ENCODE results near the gene USP17L24. TPM values are rescaled to one million over a fixed set of nuclear protein-coding genes. Genes with fewer than 3 reads are reported as not detected.
"Not testable (repeated sequence)": the region's sequence is repeated elsewhere in the genome, so short reads cannot be mapped to it uniquely, and the experiment has no call there.

Gene USP17L24, protein sequence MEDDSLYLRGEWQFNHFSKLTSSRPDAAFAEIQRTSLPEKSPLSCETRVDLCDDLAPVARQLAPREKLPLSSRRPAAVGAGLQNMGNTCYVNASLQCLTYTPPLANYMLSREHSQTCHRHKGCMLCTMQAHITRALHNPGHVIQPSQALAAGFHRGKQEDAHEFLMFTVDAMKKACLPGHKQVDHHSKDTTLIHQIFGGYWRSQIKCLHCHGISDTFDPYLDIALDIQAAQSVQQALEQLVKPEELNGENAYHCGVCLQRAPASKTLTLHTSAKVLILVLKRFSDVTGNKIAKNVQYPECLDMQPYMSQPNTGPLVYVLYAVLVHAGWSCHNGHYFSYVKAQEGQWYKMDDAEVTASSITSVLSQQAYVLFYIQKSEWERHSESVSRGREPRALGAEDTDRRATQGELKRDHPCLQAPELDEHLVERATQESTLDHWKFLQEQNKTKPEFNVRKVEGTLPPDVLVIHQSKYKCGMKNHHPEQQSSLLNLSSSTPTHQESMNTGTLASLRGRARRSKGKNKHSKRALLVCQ
- total RNA-seq (2021; ENCODE audit: unreplicated experiment) (not detected), Bru-seq, nascent RNA (not detected), BruChase-seq, experiment 1, labeled RNA remaining after a 2-hour chase (not detected), BruChase-seq, experiment 2, labeled RNA remaining after a 6-hour chase (not detected)
- polyA plus RNA-seq (2012; ENCODE audit: insufficient read length): not detected
- long read RNA-seq: 0 reads

DNA sequence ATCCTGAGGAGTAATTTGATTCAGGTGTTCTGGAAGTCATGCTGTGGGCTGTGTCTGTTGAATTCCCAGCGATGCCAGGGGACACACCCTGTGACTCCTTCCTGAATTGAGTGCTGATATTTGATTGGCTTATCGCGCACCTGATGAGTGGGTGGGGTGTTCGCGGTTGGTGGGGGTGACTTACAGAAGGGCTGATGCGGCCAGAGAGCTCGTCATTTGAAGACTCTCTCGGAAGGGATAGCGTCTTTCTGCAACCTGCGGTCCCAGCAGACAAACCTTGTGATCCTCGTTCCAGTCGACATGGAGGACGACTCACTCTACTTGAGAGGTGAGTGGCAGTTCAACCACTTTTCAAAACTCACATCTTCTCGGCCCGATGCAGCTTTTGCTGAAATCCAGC is at the start of gene USP17L24:
TSS of gene USP17L24 (plus strand) at position 301 of the 400 bp plus-strand sequence. CDS start at position 301, 0 bp downstream.
- H3K36me3 ChIP-seq (ENCODE audit: control insufficient read depth, insufficient read depth, low read length); H3K4me3 ChIP-seq (ENCODE audit: low read depth in 2 of 2, low read length in 2 of 2); intact Hi-C loops (cut with micrococcal nuclease; ENCODE audit: unreplicated experiment); in situ Hi-C loops (cut with HindIII; ENCODE audit: low pct_unique_long_range_greater_than_20kb, low sequenced_read_pairs); H3K27me3 ChIP-seq (ENCODE audit: control insufficient read depth, insufficient read depth, low read length); POLR2A ChIA-PET; H3K4me1 ChIP-seq (ENCODE audit: control insufficient read depth, insufficient read depth, low read length); BruUV-seq (replicated peaks); ATAC-seq; CTCF ChIA-PET; H3K27ac ChIP-seq (ENCODE audit: low read length); DNase-seq (ENCODE audit: low read depth, low spot score); H3K9me3 ChIP-seq (ENCODE audit: control insufficient read depth, insufficient read depth, low read depth, low read length): not testable (repeated sequence)

- in situ Hi-C loops (cut with HindIII; ENCODE audit: low pct_unique_long_range_greater_than_20kb, low sequenced_read_pairs); ATAC-seq; CTCF ChIA-PET: not testable (repeated sequence)
Observed at GRCh38 chr4:9324191-9324590, 774 bp upstream of the USP17L24 start.

GRCh38 chr4:9329611-9330010 is 4.6 kb downstream of the USP17L24 start, which contains the start of gene USP17L25:
USP17L25 (plus strand) TSS chr4:9329911; CDS start chr4:9329911, 0 bp downstream.
- intact Hi-C loops (cut with micrococcal nuclease; ENCODE audit: unreplicated experiment); H3K4me3 ChIP-seq (ENCODE audit: low read depth in 2 of 2, low read length in 2 of 2); H3K27me3 ChIP-seq (ENCODE audit: control insufficient read depth, insufficient read depth, low read length); CTCF ChIA-PET; POLR2A ChIA-PET; BruUV-seq (replicated peaks); ATAC-seq; DNase-seq (ENCODE audit: low read depth, low spot score); H3K27ac ChIP-seq (ENCODE audit: low read length); H3K9me3 ChIP-seq (ENCODE audit: control insufficient read depth, insufficient read depth, low read depth, low read length); H3K36me3 ChIP-seq (ENCODE audit: control insufficient read depth, insufficient read depth, low read length); H3K4me1 ChIP-seq (ENCODE audit: control insufficient read depth, insufficient read depth, low read length); in situ Hi-C loops (cut with HindIII; ENCODE audit: low pct_unique_long_range_greater_than_20kb, low sequenced_read_pairs): not testable (repeated sequence)

More at GRCh38 chr4:9324191-9324590, 774 bp upstream of the USP17L24 start:
- H3K9me3 ChIP-seq (ENCODE audit: control insufficient read depth, insufficient read depth, low read depth, low read length); POLR2A ChIA-PET; H3K4me3 ChIP-seq (ENCODE audit: low read depth in 2 of 2, low read length in 2 of 2); H3K27ac ChIP-seq (ENCODE audit: low read length); BruUV-seq (replicated peaks); H3K36me3 ChIP-seq (ENCODE audit: control insufficient read depth, insufficient read depth, low read length); H3K4me1 ChIP-seq (ENCODE audit: control insufficient read depth, insufficient read depth, low read length); H3K27me3 ChIP-seq (ENCODE audit: control insufficient read depth, insufficient read depth, low read length); DNase-seq (ENCODE audit: low read depth, low spot score); intact Hi-C loops (cut with micrococcal nuclease; ENCODE audit: unreplicated experiment): not testable (repeated sequence)

- intact Hi-C loops (cut with micrococcal nuclease; ENCODE audit: unreplicated experiment); BruUV-seq (replicated peaks); H3K4me3 ChIP-seq (ENCODE audit: low read depth in 2 of 2, low read length in 2 of 2); H3K4me1 ChIP-seq (ENCODE audit: control insufficient read depth, insufficient read depth, low read length); H3K9me3 ChIP-seq (ENCODE audit: control insufficient read depth, insufficient read depth, low read depth, low read length); H3K27ac ChIP-seq (ENCODE audit: low read length); DNase-seq (ENCODE audit: low read depth, low spot score); in situ Hi-C loops (cut with HindIII; ENCODE audit: low pct_unique_long_range_greater_than_20kb, low sequenced_read_pairs); POLR2A ChIA-PET; H3K27me3 ChIP-seq (ENCODE audit: control insufficient read depth, insufficient read depth, low read length); ATAC-seq; H3K36me3 ChIP-seq (ENCODE audit: control insufficient read depth, insufficient read depth, low read length); CTCF ChIA-PET: not testable (repeated sequence)
Observed at GRCh38 chr4:9334358-9334757, 9.4 kb downstream of the USP17L24 start, which contains the start of gene USP17L26. USP17L26 (plus strand) TSS chr4:9334658; CDS start chr4:9334658, 0 bp downstream.

DNA sequence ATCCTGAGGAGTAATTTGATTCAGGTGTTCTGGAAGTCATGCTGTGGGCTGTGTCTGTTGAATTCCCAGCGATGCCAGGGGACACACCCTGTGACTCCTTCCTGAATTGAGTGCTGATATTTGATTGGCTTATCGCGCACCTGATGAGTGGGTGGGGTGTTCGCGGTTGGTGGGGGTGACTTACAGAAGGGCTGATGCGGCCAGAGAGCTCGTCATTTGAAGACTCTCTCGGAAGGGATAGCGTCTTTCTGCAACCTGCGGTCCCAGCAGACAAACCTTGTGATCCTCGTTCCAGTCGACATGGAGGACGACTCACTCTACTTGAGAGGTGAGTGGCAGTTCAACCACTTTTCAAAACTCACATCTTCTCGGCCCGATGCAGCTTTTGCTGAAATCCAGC is 14.1 kb downstream of the USP17L24 start, which contains the start of gene USP17L5:
TSS of gene USP17L5 (plus strand) at position 301 of the 400 bp plus-strand sequence. CDS start at position 301, 0 bp downstream.
- H3K4me1 ChIP-seq (ENCODE audit: control insufficient read depth, insufficient read depth, low read length); H3K4me3 ChIP-seq (ENCODE audit: low read depth in 2 of 2, low read length in 2 of 2); in situ Hi-C loops (cut with HindIII; ENCODE audit: low pct_unique_long_range_greater_than_20kb, low sequenced_read_pairs); DNase-seq (ENCODE audit: low read depth, low spot score); H3K27ac ChIP-seq (ENCODE audit: low read length); ATAC-seq; intact Hi-C loops (cut with micrococcal nuclease; ENCODE audit: unreplicated experiment); H3K27me3 ChIP-seq (ENCODE audit: control insufficient read depth, insufficient read depth, low read length); CTCF ChIA-PET; BruUV-seq (replicated peaks); POLR2A ChIA-PET; H3K9me3 ChIP-seq (ENCODE audit: control insufficient read depth, insufficient read depth, low read depth, low read length); H3K36me3 ChIP-seq (ENCODE audit: control insufficient read depth, insufficient read depth, low read length): not testable (repeated sequence)

DNA sequence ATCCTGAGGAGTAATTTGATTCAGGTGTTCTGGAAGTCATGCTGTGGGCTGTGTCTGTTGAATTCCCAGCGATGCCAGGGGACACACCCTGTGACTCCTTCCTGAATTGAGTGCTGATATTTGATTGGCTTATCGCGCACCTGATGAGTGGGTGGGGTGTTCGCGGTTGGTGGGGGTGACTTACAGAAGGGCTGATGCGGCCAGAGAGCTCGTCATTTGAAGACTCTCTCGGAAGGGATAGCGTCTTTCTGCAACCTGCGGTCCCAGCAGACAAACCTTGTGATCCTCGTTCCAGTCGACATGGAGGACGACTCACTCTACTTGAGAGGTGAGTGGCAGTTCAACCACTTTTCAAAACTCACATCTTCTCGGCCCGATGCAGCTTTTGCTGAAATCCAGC is 18.9 kb downstream of the USP17L24 start, which contains the start of gene USP17L27:
TSS of gene USP17L27 (plus strand) at position 301 of the 400 bp plus-strand sequence. CDS start at position 301, 0 bp downstream.
- intact Hi-C loops (cut with micrococcal nuclease; ENCODE audit: unreplicated experiment); in situ Hi-C loops (cut with HindIII; ENCODE audit: low pct_unique_long_range_greater_than_20kb, low sequenced_read_pairs); H3K4me3 ChIP-seq (ENCODE audit: low read depth in 2 of 2, low read length in 2 of 2); H3K27ac ChIP-seq (ENCODE audit: low read length); H3K9me3 ChIP-seq (ENCODE audit: control insufficient read depth, insufficient read depth, low read depth, low read length); ATAC-seq; H3K4me1 ChIP-seq (ENCODE audit: control insufficient read depth, insufficient read depth, low read length); DNase-seq (ENCODE audit: low read depth, low spot score); POLR2A ChIA-PET; BruUV-seq (replicated peaks); CTCF ChIA-PET; H3K36me3 ChIP-seq (ENCODE audit: control insufficient read depth, insufficient read depth, low read length); H3K27me3 ChIP-seq (ENCODE audit: control insufficient read depth, insufficient read depth, low read length): not testable (repeated sequence)

DNA sequence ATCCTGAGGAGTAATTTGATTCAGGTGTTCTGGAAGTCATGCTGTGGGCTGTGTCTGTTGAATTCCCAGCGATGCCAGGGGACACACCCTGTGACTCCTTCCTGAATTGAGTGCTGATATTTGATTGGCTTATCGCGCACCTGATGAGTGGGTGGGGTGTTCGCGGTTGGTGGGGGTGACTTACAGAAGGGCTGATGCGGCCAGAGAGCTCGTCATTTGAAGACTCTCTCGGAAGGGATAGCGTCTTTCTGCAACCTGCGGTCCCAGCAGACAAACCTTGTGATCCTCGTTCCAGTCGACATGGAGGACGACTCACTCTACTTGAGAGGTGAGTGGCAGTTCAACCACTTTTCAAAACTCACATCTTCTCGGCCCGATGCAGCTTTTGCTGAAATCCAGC is 23.6 kb downstream of the USP17L24 start, which contains the start of gene USP17L28:
TSS of gene USP17L28 (plus strand) at position 301 of the 400 bp plus-strand sequence. CDS start at position 301, 0 bp downstream.
- H3K4me1 ChIP-seq (ENCODE audit: control insufficient read depth, insufficient read depth, low read length); in situ Hi-C loops (cut with HindIII; ENCODE audit: low pct_unique_long_range_greater_than_20kb, low sequenced_read_pairs); H3K27ac ChIP-seq (ENCODE audit: low read length); H3K9me3 ChIP-seq (ENCODE audit: control insufficient read depth, insufficient read depth, low read depth, low read length); DNase-seq (ENCODE audit: low read depth, low spot score); POLR2A ChIA-PET; H3K4me3 ChIP-seq (ENCODE audit: low read depth in 2 of 2, low read length in 2 of 2); H3K36me3 ChIP-seq (ENCODE audit: control insufficient read depth, insufficient read depth, low read length); intact Hi-C loops (cut with micrococcal nuclease; ENCODE audit: unreplicated experiment); ATAC-seq; BruUV-seq (replicated peaks); CTCF ChIA-PET; H3K27me3 ChIP-seq (ENCODE audit: control insufficient read depth, insufficient read depth, low read length): not testable (repeated sequence)

All from Panc1 (cell line).